Measurements from ENCODE around the gene ZNF420. TPM values are rescaled to one million over a fixed set of nuclear protein-coding genes. Genes with fewer than 3 reads are reported as not detected.

The ZNF420 gene
- total and polyA plus RNA-seq, 2 of the 8 experiments (the other 6 are each of a cell fraction or from before 2014, with no cell fraction given) = 1.7 to 8.8 TPM

GRCh38 chr19:37074819-37075362 lies 3.3 kb upstream of the ZNF420 start:
- Histone ChIP-seq H3K4me1 (replicated peaks in 1 of 4; ENCODE audit: control insufficient read depth in 3 of 4, insufficient read depth in 4 of 4, low read length in 3 of 4) (peaks cover 0 to 7% (median under 1%) of the 10 kb centered on the region in 4 experiments; a peak in 3 of 7 replicates), H3K79me2 (ENCODE audit: control insufficient read depth in 1 of 2, insufficient read depth in 2 of 2, low read length in 2 of 2) (peaks cover 4 to 12% of the 10 kb centered on the region in 2 experiments), H4K5ac (ENCODE audit: insufficient read length, low read depth, low read length) (no peak overlapping the region), H3K9me3 (ENCODE audit: insufficient read depth in 2 of 2, low read depth in 1 of 2, low read length in 1 of 2) (peaks cover 19 to 20% of the 10 kb centered on the region in 2 experiments; a peak in 3 of 4 replicates), H3K4ac (replicated peaks; ENCODE audit: insufficient read length, low read depth, low read length) (no peak overlapping the region), H2BK120ac (replicated peaks; ENCODE audit: low read depth, low read length) (no peak overlapping the region), H3K14ac (ENCODE audit: insufficient read length) (no peak overlapping the region), H3K4me2 (ENCODE audit: insufficient read depth in 1 of 2, low read depth in 2 of 2, low read length in 2 of 2) (no peak overlapping the region), H2BK5ac (ENCODE audit: low read depth, low read length) (no peak overlapping the region), H3K4me3 (ENCODE audit: extremely low read depth in 1 of 4, insufficient read depth in 2 of 4, low read depth in 3 of 4, low read length in 4 of 4) (no peak overlapping the region), H3K27ac (ENCODE audit: low read depth, low read length) (no peak overlapping the region), H2AFZ (ENCODE audit: low read length) (no peak overlapping the region), H3K27me3 (replicated peaks in 1 of 4; ENCODE audit: control insufficient read depth in 3 of 4, extremely low read depth in 1 of 4, insufficient read depth in 3 of 4, low read length in 3 of 4) (no peaks in the 10 kb centered on the region), H2BK20ac (ENCODE audit: low read length) (no peak overlapping the region), H3K23me2 (ENCODE audit: low read depth, low read length) (peaks cover 13% of the 10 kb centered on the region), H3K9ac (replicated peaks in 1 of 4; ENCODE audit: extremely low read depth in 1 of 4, low read depth in 3 of 4, low read length in 3 of 4) (no peak overlapping the region), H4K20me1 (replicated peaks in 1 of 2; ENCODE audit: control insufficient read depth in 1 of 2, insufficient read depth in 2 of 2, low read length in 2 of 2) (no peaks in the 10 kb centered on the region), H3K79me1 (ENCODE audit: low read depth, low read length) (peaks cover 10% of the 10 kb centered on the region), H4K91ac (replicated peaks; ENCODE audit: insufficient read length, low read length) (no peak overlapping the region), H2AK5ac (ENCODE audit: low read depth, low read length) (no peak overlapping the region), H3K23ac (ENCODE audit: insufficient read length) (no peak overlapping the region), H3K36me3 (ENCODE audit: control insufficient read depth in 2 of 4, insufficient read depth in 4 of 4, low read length in 3 of 4) (no peaks in the 10 kb centered on the region), H4K8ac (ENCODE audit: extremely low read depth, insufficient read depth, low read length) (no peak overlapping the region), H2BK12ac (ENCODE audit: low read depth, low read length) (no peak overlapping the region), H2BK15ac (ENCODE audit: low read length) (no peak overlapping the region), H3K56ac (replicated peaks; ENCODE audit: insufficient read length, low read depth, low read length) (no peak overlapping the region), H3K18ac (ENCODE audit: extremely low read depth, low read length) (no peak overlapping the region)
- ChIA-PET POLR2A (ENCODE audit: partially characterized antibody) (no interaction called here), CTCF (ENCODE audit: partially characterized antibody) (no interaction called here)
- FAIRE-seq (no peak), DNase-seq (ENCODE audit: low read depth in 1 of 2, low spot score in 2 of 2) (no peak)
- WGBS, 2 experiments (ENCODE audit: extremely low coverage in 1 of 2, insufficient coverage in 1 of 2, insufficient read length in 1 of 2, insufficient replicate concordance in 2 of 2, low coverage in 1 of 2, low lambda C conversion rate in 2 of 2, missing lambda C conversion rate in 1 of 2) = 82% methylated on average over 2 of the region's 2 CpGs; no CpG with 5 or more reads in 1 of the 2 experiments
- TF ChIP-seq SUZ12 (IDR thresholded peaks at IDR 0.05; ENCODE audit: low read length) (no peak), TAF1 (IDR thresholded peaks at IDR 0.05; ENCODE audit: low read depth, low read length) (no peak), ASH2L (IDR thresholded peaks at IDR 0.05; ENCODE audit: low read length) (no peak), CTCF (IDR thresholded peaks at IDR 0.05; ENCODE audit: control extremely low read depth in 1 of 3, insufficient read depth in 1 of 3, low read depth in 1 of 3, low read length in 3 of 3) (no peak), RAD21 (IDR thresholded peaks at IDR 0.05 in 1 of 2, conservative IDR thresholded peaks at IDR 0.05 in 1 of 2; ENCODE audit: low read depth in 2 of 2, low read length in 2 of 2) (no peak), CREB1 (IDR thresholded peaks at IDR 0.05) (no peak), TCF12 (IDR thresholded peaks at IDR 0.05; ENCODE audit: low read depth, low read length) (no peak), RFX5 (IDR thresholded peaks at IDR 0.05; ENCODE audit: borderline replicate concordance, low read depth, low read length) (no peak), CHD2 (IDR thresholded peaks at IDR 0.05; ENCODE audit: low read length) (no peak), KDM5A (IDR thresholded peaks at IDR 0.05; ENCODE audit: low read length) (no peak), HDAC6 (IDR thresholded peaks at IDR 0.05; ENCODE audit: low read depth, low read length) (no peak), NANOG (IDR thresholded peaks at IDR 0.05; ENCODE audit: insufficient read depth, low read depth, low read length, poor library complexity, severe bottlenecking) (no peak)

Data from H1 (cell line).